ENCODE data around the gene P2RX3.
A peak's percentile ranks its signal among the peaks of the same experiment; 100 is the strongest.

Gene P2RX3

DNA sequence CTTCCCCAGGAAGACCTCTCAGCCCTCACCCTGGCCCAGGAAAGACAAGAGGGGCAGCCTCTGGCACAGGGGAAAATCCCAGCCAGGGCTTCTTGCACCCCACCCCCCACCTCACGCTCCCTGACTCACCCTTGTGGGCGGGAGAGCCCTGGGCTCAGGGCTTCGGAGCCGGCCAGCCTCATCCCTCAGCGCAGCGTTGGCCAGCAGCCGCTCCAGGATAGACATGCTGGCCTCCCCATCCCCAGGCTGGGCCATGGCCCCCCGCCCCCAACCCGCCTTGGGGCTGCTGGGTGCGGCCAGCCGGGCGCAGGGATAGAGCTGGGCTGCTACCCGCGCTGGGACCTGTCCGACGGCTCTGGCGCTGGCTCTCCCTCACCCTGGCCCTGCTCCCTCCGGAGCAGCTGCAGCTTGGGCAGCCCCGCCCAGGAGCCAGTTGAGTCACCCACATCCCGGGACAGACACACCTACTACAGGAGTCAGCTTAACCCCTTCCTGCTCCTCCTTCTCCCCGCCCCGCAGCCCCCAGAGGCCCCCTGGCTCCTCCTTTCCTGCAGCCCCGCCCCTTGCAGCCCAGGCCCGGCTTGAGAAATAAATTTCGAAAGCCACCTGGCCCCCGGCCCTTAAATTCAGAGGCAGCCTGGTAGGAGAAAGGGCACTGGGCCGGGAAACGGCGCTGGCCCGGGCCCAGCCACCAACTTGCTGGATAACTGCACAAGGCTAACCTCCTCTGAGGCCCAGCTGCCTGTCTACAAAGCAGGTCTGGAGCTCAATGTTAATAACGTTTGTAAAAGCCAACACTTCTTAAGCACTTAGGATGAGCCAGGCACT, 26.8 kb upstream of the P2RX3 start:
- H3K9me3 ChIP-seq (ENCODE audit: control insufficient read depth in 1 of 2, low read length in 2 of 2): no peaks in the 10 kb centered on the region
- H3K36me3 ChIP-seq (ENCODE audit: control insufficient read depth in 1 of 2, insufficient read depth in 2 of 2, low read length in 2 of 2): peaks cover 27 to 50% of the 10 kb centered on the region in 2 donors
- H3K4me1 ChIP-seq (ENCODE audit: control insufficient read depth in 1 of 2, insufficient read depth in 2 of 2, low read length in 2 of 2): peaks cover 19 to 50% of the 10 kb centered on the region in 2 donors
- H3K27ac ChIP-seq (ENCODE audit: low read length): peak overlapping the region; percentile 78
- H3K27me3 ChIP-seq (ENCODE audit: low read depth, low read length): no peaks in the 10 kb centered on the region
- H3K4me3 ChIP-seq (ENCODE audit: low read depth in 1 of 2, low read length in 2 of 2): peak overlapping the region; percentile 38 to 56

DNA sequence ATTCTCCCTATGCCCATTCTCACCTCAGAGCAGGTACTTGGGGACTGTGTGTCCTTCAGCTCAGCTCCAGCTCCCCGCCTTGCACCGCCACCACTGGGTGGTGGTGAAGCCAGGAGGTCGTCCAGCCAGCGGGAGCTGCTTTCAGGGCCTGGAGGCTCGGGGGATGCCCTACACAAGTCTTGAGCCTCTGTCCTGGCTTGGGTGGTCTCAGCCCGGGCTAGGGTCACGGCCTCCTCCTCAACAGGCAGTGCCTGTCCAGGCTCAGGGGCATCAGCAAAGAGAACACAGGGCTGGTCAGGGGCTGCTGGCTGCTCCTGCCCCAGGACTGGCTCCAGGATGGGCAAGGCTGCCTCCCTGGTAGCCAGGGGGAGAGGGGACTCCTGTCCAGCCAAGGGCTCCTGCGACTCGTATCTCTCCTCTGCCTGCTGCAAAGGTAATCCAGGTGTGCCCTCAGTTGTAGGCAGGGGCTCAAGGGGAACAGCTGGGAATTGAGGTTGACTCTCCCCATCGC, 25.6 kb upstream of the P2RX3 start:
- Histone ChIP-seq H3K4me1 (ENCODE audit: control insufficient read depth in 1 of 2, insufficient read depth in 2 of 2, low read length in 2 of 2) (peaks cover 28 to 63% of the 10 kb centered on the region in 2 donors), H3K27me3 (ENCODE audit: low read depth, low read length) (no peaks in the 10 kb centered on the region), H3K4me3 (ENCODE audit: low read depth in 1 of 2, low read length in 2 of 2) (no peak overlapping the region), H3K36me3 (ENCODE audit: control insufficient read depth in 1 of 2, insufficient read depth in 2 of 2, low read length in 2 of 2) (peaks cover 38 to 61% of the 10 kb centered on the region in 2 donors), H3K9me3 (ENCODE audit: control insufficient read depth in 1 of 2, low read length in 2 of 2) (no peaks in the 10 kb centered on the region), H3K27ac (ENCODE audit: low read length) (no peak overlapping the region)

DNA sequence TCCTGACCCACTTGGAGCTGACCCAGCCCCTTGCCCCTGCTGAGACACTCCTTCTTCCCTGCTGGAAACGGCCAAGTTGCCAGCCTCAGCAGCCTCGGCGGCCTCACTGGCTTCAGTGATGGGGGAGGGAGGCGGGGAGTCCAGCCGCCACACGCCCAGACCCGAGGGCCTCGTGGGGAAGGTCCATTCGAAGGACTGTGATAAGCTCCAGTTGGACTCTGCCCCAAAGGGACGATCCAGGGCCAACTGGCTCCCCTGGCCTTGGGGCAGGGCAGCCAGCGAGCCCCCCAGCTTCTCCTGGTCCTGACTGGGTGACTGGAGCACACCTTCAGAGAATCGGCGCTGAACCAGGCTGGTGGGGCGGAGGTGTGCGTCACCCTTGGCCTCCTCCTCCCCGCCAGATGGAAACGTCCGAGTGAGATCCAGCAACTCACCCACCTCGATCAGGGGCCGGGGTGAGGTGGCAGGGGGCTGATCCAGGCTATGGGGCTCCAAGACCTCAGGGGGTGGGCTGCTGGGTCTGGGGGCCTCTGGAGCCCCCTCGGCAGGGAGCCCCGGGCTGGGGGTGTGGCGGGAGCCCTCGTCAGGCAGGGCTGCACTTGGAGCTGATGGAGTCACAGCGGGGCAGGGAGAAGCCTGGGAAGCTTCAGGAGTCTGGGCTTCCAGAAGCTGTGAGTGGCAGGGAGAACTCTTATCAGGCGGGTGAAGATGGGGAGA, 24.9 kb upstream of the P2RX3 start:
- Histone ChIP-seq H3K27ac (ENCODE audit: low read length) (no peak overlapping the region), H3K4me3 (ENCODE audit: low read depth in 1 of 2, low read length in 2 of 2) (no peak overlapping the region), H3K4me1 (ENCODE audit: control insufficient read depth in 1 of 2, insufficient read depth in 2 of 2, low read length in 2 of 2) (peaks cover 33 to 69% of the 10 kb centered on the region in 2 donors), H3K36me3 (ENCODE audit: control insufficient read depth in 1 of 2, insufficient read depth in 2 of 2, low read length in 2 of 2) (peaks cover 39 to 60% of the 10 kb centered on the region in 2 donors), H3K9me3 (ENCODE audit: control insufficient read depth in 1 of 2, low read length in 2 of 2) (no peaks in the 10 kb centered on the region), H3K27me3 (ENCODE audit: low read depth, low read length) (no peaks in the 10 kb centered on the region)

DNA sequence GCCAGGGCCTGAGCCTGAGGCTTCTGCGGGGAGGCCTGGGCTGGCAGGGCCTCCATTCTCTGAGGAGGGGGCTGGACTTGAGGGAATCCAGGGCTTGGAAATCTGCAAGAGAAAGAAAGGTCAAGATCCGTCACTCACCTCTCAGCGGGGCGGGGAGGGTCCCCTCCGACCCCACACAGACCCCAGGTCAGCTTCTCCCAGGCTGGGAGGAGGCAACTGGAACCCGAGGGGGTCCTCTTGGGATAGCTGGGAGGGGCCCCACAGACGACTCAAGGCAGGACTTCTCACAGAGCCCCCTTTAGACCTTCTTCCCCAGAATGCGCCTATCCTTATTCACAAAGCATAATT, 24.4 kb upstream of the P2RX3 start:
- Histone ChIP-seq H3K4me3 (ENCODE audit: low read depth in 1 of 2, low read length in 2 of 2) (no peak overlapping the region), H3K4me1 (ENCODE audit: control insufficient read depth in 1 of 2, insufficient read depth in 2 of 2, low read length in 2 of 2) (peaks cover 33 to 73% of the 10 kb centered on the region in 2 donors), H3K9me3 (ENCODE audit: control insufficient read depth in 1 of 2, low read length in 2 of 2) (no peaks in the 10 kb centered on the region), H3K36me3 (ENCODE audit: control insufficient read depth in 1 of 2, insufficient read depth in 2 of 2, low read length in 2 of 2) (peaks cover 37 to 60% of the 10 kb centered on the region in 2 donors), H3K27ac (ENCODE audit: low read length) (no peak overlapping the region), H3K27me3 (ENCODE audit: low read depth, low read length) (no peaks in the 10 kb centered on the region)

DNA sequence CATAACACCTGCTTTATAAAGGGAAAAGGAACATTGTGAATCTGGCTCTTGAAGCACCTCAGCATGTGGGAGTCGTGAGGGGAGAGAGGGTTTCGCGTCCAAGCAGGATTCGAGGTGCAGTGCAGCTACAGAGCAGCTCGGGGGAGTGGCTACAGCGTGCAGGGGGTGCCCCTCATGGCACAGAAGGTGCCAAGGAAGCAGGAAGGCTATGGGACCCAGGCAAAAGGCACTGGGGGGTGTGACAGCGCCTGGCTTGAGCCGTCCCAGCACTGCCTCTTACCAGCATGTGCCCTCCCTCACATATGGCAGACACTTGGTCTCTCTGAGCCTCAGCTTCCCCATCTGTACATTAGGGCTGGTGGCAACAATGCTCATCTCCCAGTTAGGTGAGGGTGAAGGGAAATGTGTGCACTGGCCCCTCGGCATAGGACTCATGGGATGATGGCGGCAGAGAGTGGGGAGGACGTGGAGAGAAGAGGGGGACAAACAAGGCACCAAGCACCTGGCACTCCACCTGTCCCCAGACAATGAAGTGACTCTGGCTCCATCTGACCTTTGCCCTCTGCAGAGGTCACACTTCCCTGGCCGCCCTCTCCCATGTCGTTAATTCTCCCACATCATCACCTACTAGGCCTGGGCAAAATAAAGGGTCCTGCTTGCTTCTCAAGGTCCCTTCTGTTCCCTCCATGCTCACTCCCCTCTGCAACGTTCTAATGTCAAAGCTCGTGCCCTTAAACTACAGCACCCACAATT, 23.8 kb upstream of the P2RX3 start:
- Histone ChIP-seq H3K27ac (ENCODE audit: low read length) (no peak overlapping the region), H3K4me3 (ENCODE audit: low read depth in 1 of 2, low read length in 2 of 2) (no peak overlapping the region), H3K9me3 (ENCODE audit: control insufficient read depth in 1 of 2, low read length in 2 of 2) (no peaks in the 10 kb centered on the region), H3K27me3 (ENCODE audit: low read depth, low read length) (no peaks in the 10 kb centered on the region), H3K36me3 (ENCODE audit: control insufficient read depth in 1 of 2, insufficient read depth in 2 of 2, low read length in 2 of 2) (peaks cover 37 to 60% of the 10 kb centered on the region in 2 donors), H3K4me1 (ENCODE audit: control insufficient read depth in 1 of 2, insufficient read depth in 2 of 2, low read length in 2 of 2) (peaks cover 33 to 72% of the 10 kb centered on the region in 2 donors)

DNA sequence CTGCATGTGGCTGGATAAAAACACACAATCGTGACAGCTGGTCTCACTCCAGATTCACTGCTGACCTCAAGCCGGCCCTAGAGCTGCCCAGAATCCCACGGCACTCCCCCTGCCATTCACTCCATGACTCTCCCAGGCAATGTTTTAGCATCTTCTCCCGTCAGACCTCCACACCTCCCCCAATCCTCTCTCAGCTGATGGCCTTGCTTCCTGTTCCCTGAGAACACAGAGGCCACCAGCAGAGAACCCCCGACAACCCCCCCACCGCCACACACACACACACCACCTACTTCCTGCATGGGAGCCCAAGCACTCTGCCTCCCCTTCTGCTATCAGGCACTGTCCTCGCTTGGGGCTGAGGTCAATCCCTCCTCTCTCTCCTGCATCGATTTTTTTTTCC, 22.7 kb upstream of the P2RX3 start:
- Histone ChIP-seq H3K4me3 (ENCODE audit: low read depth in 1 of 2, low read length in 2 of 2) (no peak overlapping the region), H3K27ac (ENCODE audit: low read length) (peak overlapping the region; percentile 5), H3K27me3 (ENCODE audit: low read depth, low read length) (no peaks in the 10 kb centered on the region), H3K9me3 (ENCODE audit: control insufficient read depth in 1 of 2, low read length in 2 of 2) (no peaks in the 10 kb centered on the region), H3K36me3 (ENCODE audit: control insufficient read depth in 1 of 2, insufficient read depth in 2 of 2, low read length in 2 of 2) (peaks cover 32 to 62% of the 10 kb centered on the region in 2 donors), H3K4me1 (ENCODE audit: control insufficient read depth in 1 of 2, insufficient read depth in 2 of 2, low read length in 2 of 2) (peaks cover 33 to 68% of the 10 kb centered on the region in 2 donors)

DNA sequence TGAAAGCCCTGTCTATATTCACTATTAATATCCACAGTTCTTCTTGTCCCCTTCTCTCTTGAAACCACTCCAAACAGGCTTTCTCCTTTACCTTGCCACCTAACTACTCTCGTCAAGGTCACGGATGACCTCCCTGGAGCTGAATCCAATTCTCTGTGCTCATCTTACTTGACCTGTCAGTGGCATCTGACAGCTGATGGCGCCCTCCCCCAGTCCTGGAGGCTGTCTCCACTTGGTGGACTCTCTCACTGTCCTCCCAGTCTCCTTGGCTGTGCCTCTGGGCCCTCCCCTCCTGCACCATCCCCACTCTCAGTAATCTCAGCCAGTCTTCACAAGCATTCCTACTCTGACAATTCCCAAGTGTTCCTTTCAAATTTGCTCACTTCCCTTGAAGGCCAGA, 22.1 kb upstream of the P2RX3 start:
- Histone ChIP-seq H3K36me3 (ENCODE audit: control insufficient read depth in 1 of 2, insufficient read depth in 2 of 2, low read length in 2 of 2) (peaks cover 32 to 60% of the 10 kb centered on the region in 2 donors), H3K9me3 (ENCODE audit: control insufficient read depth in 1 of 2, low read length in 2 of 2) (no peaks in the 10 kb centered on the region), H3K27me3 (ENCODE audit: low read depth, low read length) (no peaks in the 10 kb centered on the region), H3K4me1 (ENCODE audit: control insufficient read depth in 1 of 2, insufficient read depth in 2 of 2, low read length in 2 of 2) (peaks cover 33 to 64% of the 10 kb centered on the region in 2 donors), H3K27ac (ENCODE audit: low read length) (peak overlapping the region; percentile 5), H3K4me3 (ENCODE audit: low read depth in 1 of 2, low read length in 2 of 2) (no peak overlapping the region)

DNA sequence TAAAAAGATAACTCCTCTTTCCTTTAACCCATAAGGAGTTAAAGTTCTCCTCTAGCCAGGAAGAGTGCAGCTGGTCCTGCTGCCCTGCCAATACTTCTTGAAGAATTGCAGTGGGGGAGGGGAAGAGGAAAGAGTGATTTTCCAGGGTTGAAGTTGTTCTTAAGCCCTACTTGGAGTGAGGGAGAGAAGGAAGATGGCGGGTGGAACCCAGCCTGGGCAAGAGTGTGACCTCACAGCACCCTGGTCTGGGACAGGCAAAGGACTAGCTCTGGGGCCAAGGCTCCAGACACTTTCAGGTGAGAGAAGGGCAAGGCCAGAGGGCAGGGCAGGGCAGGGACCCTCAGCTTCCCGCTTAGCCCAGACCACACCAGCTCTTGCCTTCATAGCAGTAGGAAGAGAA, 20.0 kb upstream of the P2RX3 start:
- Histone ChIP-seq H3K36me3 (ENCODE audit: control insufficient read depth in 1 of 2, insufficient read depth in 2 of 2, low read length in 2 of 2) (peaks cover 27 to 53% of the 10 kb centered on the region in 2 donors), H3K9me3 (ENCODE audit: control insufficient read depth in 1 of 2, low read length in 2 of 2) (no peaks in the 10 kb centered on the region), H3K27ac (ENCODE audit: low read length) (no peak overlapping the region), H3K4me1 (ENCODE audit: control insufficient read depth in 1 of 2, insufficient read depth in 2 of 2, low read length in 2 of 2) (peaks cover 27 to 45% of the 10 kb centered on the region in 2 donors), H3K4me3 (ENCODE audit: low read depth in 1 of 2, low read length in 2 of 2) (no peak overlapping the region), H3K27me3 (ENCODE audit: low read depth, low read length) (no peaks in the 10 kb centered on the region)

DNA sequence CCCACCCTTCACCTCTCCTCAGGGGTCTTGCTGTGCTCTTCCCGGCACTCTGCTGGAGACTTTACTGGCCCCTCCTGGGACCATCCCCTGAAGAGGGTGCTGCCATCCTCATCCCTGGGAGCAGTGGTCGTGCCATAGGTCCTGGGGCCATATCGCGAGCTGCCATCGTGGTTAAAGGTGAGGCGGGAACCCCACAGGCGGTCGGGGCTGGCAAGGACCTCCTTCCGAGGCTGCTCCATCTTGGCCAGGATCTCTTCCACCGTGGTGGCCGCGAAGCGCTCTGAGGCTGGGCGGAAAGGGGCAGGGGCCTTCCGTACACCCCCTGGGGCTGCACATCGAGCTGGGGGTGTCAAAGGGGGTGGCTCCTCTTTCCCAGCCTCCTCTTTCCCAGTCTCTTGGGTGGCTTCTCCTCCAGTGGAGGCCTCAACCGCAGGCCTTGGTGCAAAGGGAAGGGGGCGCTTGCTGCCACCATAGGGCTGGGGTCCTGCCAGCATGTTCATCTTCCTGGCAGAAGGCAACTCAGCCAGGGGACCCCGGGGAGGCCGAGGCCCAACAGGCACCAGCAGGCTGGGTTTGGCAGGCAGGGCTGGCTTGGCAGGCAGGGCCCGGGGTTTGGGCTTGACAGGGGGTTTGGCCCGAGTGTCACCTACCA, 18.0 kb upstream of the P2RX3 start:
- no peaks in the 10 kb centered on the region for H3K9me3 ChIP-seq (ENCODE audit: control insufficient read depth in 1 of 2, low read length in 2 of 2)
- no peak overlapping the region for H3K27ac ChIP-seq (ENCODE audit: low read length)
- peak overlapping the region in 1 of 2 donors; percentile 3 for H3K4me3 ChIP-seq (ENCODE audit: low read depth in 1 of 2, low read length in 2 of 2)
- no peaks in the 10 kb centered on the region for H3K27me3 ChIP-seq (ENCODE audit: low read depth, low read length)
- peaks cover 21 to 39% of the 10 kb centered on the region in 2 donors for H3K36me3 ChIP-seq (ENCODE audit: control insufficient read depth in 1 of 2, insufficient read depth in 2 of 2, low read length in 2 of 2)
- H3K4me1 ChIP-seq (ENCODE audit: control insufficient read depth in 1 of 2, insufficient read depth in 2 of 2, low read length in 2 of 2): peaks cover 32 to 49% of the 10 kb centered on the region in 2 donors

DNA sequence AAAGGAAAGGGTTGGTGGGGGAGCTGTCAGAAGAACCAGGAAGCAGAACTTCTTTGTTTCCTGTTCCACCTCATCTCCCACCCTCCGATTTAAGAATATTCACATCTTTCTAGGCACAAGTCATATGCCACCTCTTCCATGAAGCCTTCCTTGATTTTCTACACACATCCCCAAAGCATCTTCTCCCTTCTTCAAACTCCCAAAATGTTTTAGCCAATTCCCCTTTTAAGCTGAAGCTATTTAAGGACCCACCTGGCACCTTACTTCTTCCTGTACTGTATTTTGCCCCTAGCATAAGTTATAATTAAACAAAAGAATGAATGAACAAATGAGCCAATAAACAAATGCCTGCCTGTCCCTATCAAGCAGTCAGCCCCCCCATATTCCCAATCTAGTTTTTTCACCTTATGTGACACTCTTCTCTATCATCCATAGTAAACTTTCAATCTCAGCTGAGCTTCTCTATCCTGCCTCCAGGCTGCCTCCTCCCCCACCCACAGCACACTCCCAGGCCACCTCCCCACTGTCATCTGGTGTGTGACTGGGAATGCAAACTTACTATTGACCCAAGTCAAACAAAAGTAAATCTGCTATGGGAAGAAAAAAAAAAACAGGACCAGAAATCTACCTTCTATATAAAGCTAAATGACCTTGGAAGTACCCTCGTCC, 17.3 kb upstream of the P2RX3 start:
- H3K9me3 ChIP-seq (ENCODE audit: control insufficient read depth in 1 of 2, low read length in 2 of 2): no peaks in the 10 kb centered on the region
- peaks cover 21 to 35% of the 10 kb centered on the region in 2 donors for H3K36me3 ChIP-seq (ENCODE audit: control insufficient read depth in 1 of 2, insufficient read depth in 2 of 2, low read length in 2 of 2)
- peak overlapping the region; percentile 82 for H3K27ac ChIP-seq (ENCODE audit: low read length)
- no peaks in the 10 kb centered on the region for H3K27me3 ChIP-seq (ENCODE audit: low read depth, low read length)
- peak overlapping the region; percentile 34 to 52 for H3K4me3 ChIP-seq (ENCODE audit: low read depth in 1 of 2, low read length in 2 of 2)
- peaks cover 34 to 52% of the 10 kb centered on the region in 2 donors for H3K4me1 ChIP-seq (ENCODE audit: control insufficient read depth in 1 of 2, insufficient read depth in 2 of 2, low read length in 2 of 2)
